Thyroid gland (tissue), 4 donors: ENCODE data around the gene USP21.
A peak's percentile ranks its signal among the peaks of the same experiment; 100 is the strongest.

ENCODE experiments used
- POLR2A ChIP-seq, 2 donors: fragments of 450-650 bp; IDR thresholded peaks; one replicate each; pipeline ENCODE4 v1.6.1; 2017; ENCODE audit warnings: antibody characterized with exemption in 2 of 2, mild to moderate bottlenecking in 2 of 2, moderate library complexity in 1 of 2
- TF ChIP-seq, protein P1 (sequence below), 6 experiments: fragments of 200-600 bp in 3 of 6; fragments of 450-650 bp in 3 of 6; sonication (generic) in 3 of 6; IDR thresholded peaks; one replicate each; pipeline ENCODE4 v1.5.1; 2016 to 2019; ENCODE audit warnings: antibody characterized with exemption in 6 of 6, mild to moderate bottlenecking in 2 of 6, inconsistent platforms in 1 of 6, moderate library complexity in 1 of 6

DNA sequence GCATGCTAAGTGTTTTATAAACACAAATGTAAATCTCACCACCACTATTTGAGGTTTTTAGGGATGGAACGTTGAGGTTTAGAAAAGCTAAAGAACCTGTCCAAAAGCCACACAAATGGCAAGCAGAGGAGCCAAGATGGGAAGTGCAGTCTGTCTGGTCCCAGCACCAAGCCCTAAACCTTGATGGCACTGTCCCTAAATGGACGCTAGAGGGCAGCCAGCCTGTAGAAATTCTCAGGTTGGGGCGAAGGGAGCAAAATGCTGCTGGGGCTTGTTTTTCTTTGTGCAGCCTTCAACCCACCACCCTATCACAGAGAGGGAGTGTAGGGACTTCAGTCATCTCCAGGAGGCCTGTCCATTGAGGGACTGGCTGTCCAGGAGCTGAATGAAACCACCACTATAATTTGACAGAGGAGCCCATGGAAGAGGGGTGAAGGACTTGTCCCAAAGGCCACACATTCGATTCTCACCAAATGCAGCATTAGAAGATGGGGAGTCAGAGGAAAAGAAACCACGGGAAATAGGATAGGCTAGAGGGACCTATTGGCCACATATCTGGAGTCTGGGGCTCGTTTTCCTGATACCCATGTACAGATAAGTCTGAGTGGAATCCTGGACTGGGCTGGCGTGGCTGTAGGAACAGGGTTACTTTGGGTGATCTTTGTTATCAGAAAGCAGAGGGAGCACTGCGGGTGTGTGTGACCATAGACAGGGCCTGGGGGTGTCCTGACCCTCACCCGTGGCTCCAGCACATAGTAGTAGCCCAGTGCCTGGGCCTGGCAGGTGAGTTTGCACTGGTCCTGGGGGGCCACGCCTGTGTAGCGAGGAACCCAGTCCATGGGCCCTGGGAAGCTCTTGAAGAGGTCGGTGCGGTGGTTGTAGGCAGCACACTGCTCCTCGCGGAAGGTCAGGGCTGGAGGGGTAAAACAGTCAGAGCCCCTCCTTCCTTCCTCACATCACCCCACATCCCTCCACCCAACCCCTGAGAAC, 33.5 kb downstream of the USP21 start:
- TF ChIP-seq POLR2A (IDR thresholded peaks at IDR 0.05): no peak
- TF ChIP-seq, protein P1, sequence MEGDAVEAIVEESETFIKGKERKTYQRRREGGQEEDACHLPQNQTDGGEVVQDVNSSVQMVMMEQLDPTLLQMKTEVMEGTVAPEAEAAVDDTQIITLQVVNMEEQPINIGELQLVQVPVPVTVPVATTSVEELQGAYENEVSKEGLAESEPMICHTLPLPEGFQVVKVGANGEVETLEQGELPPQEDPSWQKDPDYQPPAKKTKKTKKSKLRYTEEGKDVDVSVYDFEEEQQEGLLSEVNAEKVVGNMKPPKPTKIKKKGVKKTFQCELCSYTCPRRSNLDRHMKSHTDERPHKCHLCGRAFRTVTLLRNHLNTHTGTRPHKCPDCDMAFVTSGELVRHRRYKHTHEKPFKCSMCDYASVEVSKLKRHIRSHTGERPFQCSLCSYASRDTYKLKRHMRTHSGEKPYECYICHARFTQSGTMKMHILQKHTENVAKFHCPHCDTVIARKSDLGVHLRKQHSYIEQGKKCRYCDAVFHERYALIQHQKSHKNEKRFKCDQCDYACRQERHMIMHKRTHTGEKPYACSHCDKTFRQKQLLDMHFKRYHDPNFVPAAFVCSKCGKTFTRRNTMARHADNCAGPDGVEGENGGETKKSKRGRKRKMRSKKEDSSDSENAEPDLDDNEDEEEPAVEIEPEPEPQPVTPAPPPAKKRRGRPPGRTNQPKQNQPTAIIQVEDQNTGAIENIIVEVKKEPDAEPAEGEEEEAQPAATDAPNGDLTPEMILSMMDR (IDR thresholded peaks at IDR 0.05): peak; percentile 40 to 90 (median 66)
